ENCODE results near the gene SGPP2.

Gene SGPP2

GRCh38 chr2:222592176-222592575 lies 167.8 kb downstream of the SGPP2 start:
- no peak for DNase-seq

GRCh38 chr2:222594679-222595078 lies 170.3 kb downstream of the SGPP2 start:
- no peak for DNase-seq

GRCh38 chr2:222595581-222595980 lies 171.2 kb downstream of the SGPP2 start:
- DNase-seq: no peak

GRCh38 chr2:222598611-222599010 lies 174.3 kb downstream of the SGPP2 start:
- no peak for DNase-seq

GRCh38 chr2:222603501-222603900 lies 179.2 kb downstream of the SGPP2 start:
- no peak for DNase-seq

- no peak for DNase-seq
Observed at GRCh38 chr2:222604749-222605515, 180.6 kb downstream of the SGPP2 start.

- DNase-seq: no peak
Observed at GRCh38 chr2:222606306-222606705, 182.0 kb downstream of the SGPP2 start.

GRCh38 chr2:222608081-222608480 lies 183.7 kb downstream of the SGPP2 start:
- DNase-seq: no peak

GRCh38 chr2:222609381-222609780 lies 185.0 kb downstream of the SGPP2 start:
- DNase-seq: no peak

Data from NCI-H82 (cell line).